Skeletal muscle cell (primary cell): ENCODE measurements around the gene C19orf25.

Source experiments
- DNase-seq: peaks from one replicate; pipeline ENCODE4 v3.0.0-alpha.2; 2010; ENCODE audit warnings: low read depth
- H3K4me3 ChIP-seq: 2 replicates; pipeline ENCODE4 v1.5.1; 2011; ENCODE audit warnings: low read depth, mild to moderate bottlenecking, control low read depth, low read length, moderate library complexity

Gene C19orf25

DNA sequence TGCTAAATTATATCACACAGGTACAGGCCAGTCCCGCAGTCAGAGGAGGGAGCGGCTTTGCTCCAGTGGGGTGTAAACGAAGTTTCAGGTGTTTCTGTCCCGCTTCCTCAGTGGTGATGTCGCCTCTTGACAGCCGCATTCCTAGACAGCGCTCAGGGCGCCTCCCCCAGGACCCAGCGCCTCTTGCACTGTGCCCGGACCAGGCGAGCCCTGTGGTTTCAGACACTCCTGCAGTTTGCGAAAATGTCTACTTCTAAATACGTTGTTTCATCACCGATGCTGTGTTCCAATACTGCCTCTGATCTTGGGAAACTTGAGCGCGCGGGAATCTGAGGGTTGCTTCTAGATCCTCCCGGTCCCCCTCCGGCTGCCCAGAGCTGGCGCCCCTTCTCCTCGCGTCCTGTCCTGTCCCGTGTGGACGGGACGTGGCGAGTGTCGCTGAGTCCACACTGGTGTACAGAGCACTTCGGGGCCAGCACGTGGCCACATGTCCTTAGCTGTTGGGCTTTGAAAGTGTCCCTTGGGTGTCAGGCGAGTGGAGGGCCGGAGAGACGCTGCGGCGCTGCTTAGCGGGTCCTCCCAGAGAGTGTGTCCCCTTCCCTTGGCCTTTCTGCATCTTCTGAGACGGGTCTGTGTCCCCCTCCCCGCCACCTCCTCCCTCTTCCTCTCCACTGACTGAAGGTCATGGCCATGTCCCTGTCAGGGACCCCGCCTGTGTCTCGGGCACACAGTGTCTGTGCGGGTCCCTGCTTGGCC is 55.4 kb downstream of the C19orf25 start:
- no peak for DNase-seq
- no peak overlapping the region for H3K4me3 ChIP-seq
